ENCODE data around the gene GNAS-AS1. TPM values are rescaled to one million over a fixed set of nuclear protein-coding genes. Genes with fewer than 3 reads are reported as not detected.

The GNAS-AS1 gene
- total RNA-seq, 2 experiments from 2014 or later, result 0.65 to 1.0 TPM

DNA sequence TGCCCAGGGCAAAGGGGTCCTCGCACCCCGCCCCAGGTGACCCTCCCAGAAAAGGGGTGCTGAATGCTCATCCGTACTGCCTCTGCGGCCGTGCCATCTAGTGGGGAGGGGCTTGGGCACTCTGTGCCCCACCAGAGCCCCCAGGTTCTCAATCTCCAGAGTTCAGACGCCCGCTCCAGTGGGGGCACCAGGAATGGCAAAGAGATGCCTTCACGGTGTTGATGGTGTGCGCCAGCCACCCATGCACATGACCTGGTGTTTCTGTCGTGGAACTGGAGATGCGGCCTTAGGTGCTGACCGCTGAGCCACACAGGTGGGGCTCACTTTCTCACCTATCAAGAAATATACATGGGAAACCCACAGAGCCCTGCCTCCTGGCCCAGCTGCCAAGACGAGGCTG lies 30.8 kb downstream of the GNAS-AS1 start:
- CTCF ChIA-PET, result no interaction called here

DNA sequence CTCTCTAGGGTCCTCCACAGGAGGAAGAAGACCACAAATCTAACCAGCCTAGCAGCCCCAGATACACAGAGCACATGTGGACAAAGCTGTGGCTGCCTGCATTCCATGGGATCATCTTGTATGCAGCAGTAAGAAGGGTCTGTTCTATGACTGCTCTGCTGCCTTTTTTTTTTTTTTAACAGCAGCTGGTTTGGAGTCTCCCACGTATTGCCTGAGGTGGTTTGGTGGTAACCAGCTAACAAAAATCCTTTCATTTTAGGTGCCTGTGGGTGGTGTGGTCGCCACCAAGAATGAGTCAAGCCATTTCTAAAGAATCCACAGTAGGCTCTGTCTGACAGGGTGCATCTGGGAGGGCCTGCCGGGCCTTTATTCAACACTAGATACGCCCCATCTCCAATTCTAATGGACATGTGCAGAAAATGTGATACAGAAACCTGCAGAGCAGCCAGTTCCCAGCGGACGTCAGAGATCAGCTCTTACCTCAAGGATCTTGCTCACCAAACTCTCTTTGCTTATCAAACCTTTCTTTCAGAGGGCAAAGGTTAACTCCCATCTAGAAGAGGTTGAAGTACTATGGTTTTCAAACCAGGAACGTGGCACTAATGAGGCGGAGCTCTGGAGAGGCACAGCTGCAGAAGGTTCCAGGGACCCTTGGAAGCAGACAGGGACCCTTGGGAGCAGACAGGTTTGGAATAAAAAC lies 32.0 kb downstream of the GNAS-AS1 start:
- Mint-ChIP-seq H3K27ac (no peak overlapping the region), H3K36me3 (ENCODE audit: low read depth) (peaks cover 4% of the 10 kb centered on the region), H3K9me3 (peaks cover 3% of the 10 kb centered on the region), H3K4me3 (no peak overlapping the region), H3K27me3 (peaks cover 25% of the 10 kb centered on the region), H3K4me1 (peaks cover 14% of the 10 kb centered on the region)
- peak; percentile 67 for DNase-seq
- ChIA-PET POLR2A (no interaction called here), CTCF (interaction anchor here (0.6 to 1.5 kb wide), 3 partner anchors 33 to 498 kb away, joined by 3 to 9 read pairs (median 3); partner anchors contain the start of genes GNAS and STX16)

More for the DNA sequence above, 30.8 kb downstream of the GNAS-AS1 start:
- no peak for DNase-seq
- Mint-ChIP-seq H3K27me3 (peaks cover 19% of the 10 kb centered on the region), H3K27ac (no peak overlapping the region), H3K36me3 (ENCODE audit: low read depth) (peaks cover 4% of the 10 kb centered on the region), H3K4me1 (peaks cover 14% of the 10 kb centered on the region), H3K4me3 (no peak overlapping the region), H3K9me3 (peaks cover 3% of the 10 kb centered on the region)
- POLR2A ChIA-PET, result no interaction called here

- Mint-ChIP-seq H3K4me3 (no peak overlapping the region), H3K36me3 (ENCODE audit: low read depth) (peaks cover 4% of the 10 kb centered on the region), H3K9me3 (peaks cover 3% of the 10 kb centered on the region), H3K27me3 (peaks cover 30% of the 10 kb centered on the region), H3K4me1 (peaks cover 14% of the 10 kb centered on the region), H3K27ac (no peak overlapping the region)
- ChIA-PET POLR2A (no interaction called here), CTCF (interaction anchor here (0.9 to 1.5 kb wide), 2 partner anchors 34 to 167 kb away, joined by 3 to 9 read pairs; partner anchors contain the start of genes GNAS and STX16)
- DNase-seq, result no peak
Observed at GRCh38 chr20:58817748-58818147, 33.0 kb downstream of the GNAS-AS1 start.

DNA sequence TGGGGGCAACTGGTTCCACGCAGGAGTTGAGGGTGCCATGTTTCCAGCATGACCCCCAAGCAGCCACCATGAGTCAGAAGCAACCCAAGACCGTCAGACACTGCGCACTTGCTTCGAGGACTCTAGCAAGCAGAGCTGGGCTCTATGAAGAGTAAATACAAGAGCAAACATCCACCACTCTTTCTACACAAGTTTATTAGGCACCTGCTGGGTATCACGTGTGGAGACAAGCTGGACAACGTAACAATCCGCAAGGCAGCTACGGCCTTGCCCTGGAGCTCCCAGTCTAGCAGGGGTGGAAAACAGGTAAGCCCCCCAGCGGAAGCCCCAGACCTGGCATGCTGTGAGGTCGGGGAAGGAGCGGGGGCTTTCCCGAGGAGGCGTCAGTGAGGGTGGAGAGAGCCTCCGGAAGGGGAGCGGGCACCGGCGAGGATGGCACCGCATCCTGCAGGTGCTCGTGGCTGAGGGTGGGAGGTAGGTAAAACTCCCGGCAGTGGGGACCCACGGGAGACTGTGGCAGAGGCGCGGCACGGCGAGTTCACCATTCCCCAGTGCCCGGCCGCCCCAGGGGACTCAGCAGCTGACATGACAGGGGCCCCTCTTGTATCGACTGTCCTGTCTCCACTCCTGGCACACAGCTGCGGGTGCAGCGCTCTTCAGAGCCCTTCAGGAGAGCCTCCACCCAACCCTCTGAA lies 33.6 kb downstream of the GNAS-AS1 start:
- Mint-ChIP-seq H3K9me3 (peaks cover 3% of the 10 kb centered on the region), H3K4me3 (no peak overlapping the region), H3K4me1 (peaks cover 14% of the 10 kb centered on the region), H3K27ac (no peak overlapping the region), H3K36me3 (ENCODE audit: low read depth) (peaks cover 4% of the 10 kb centered on the region), H3K27me3 (peaks cover 30% of the 10 kb centered on the region)
- POLR2A ChIA-PET, result no interaction called here
- no peak for DNase-seq
- CTCF ChIA-PET, result no interaction called here

DNA sequence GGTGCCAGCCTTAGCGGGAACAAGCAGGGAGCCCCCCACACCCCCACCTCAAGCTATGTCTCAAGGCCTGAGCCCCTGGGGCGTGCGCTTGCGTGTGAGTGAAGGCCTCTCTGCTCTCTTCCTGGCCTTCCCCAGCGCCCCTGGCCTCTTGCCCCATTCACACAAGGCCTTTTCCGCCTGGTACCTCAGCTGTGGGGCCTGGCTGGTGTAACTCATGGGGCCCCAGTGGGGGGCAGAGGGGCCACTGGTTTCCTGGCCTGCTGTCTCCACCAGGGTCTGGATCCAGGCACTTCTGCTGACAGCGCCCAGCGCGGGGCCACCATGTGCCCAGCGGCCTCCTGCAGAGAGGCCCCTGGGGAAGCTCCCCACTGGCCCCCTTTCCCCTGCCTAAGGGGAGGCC lies 34.7 kb downstream of the GNAS-AS1 start:
- Mint-ChIP-seq H3K9me3 (peaks cover 3% of the 10 kb centered on the region), H3K27me3 (peaks cover 35% of the 10 kb centered on the region), H3K27ac (no peak overlapping the region), H3K4me1 (peaks cover 19% of the 10 kb centered on the region), H3K4me3 (no peak overlapping the region), H3K36me3 (ENCODE audit: low read depth) (peaks cover 4% of the 10 kb centered on the region)
- no peak for DNase-seq
- ChIA-PET POLR2A (no interaction called here), CTCF (no interaction called here)

DNA sequence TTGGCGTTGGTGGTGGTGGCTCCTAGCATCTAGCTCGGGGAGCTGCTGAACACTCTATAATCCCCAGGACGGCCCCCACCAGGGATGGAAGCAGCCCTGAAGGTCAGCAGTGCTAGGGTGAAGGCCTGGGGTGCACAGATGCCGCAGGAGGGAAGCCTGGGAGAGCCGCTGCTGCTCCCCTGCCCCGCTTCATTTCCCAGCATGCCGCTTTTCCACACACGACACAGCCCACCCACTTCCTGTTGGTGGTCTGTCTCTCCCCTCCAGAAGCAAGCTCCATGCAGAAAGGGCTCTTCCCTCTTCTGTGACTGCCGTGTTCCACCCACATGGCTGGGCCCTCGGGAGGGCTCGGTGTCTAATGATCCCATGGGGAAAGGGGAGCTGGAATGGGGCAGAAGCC lies 35.3 kb downstream of the GNAS-AS1 start:
- CTCF ChIA-PET, result no interaction called here
- Mint-ChIP-seq H3K9me3 (no peaks in the 10 kb centered on the region), H3K36me3 (ENCODE audit: low read depth) (peaks cover under 1% of the 10 kb centered on the region), H3K27me3 (peaks cover 33% of the 10 kb centered on the region), H3K4me3 (no peak overlapping the region), H3K27ac (no peak overlapping the region), H3K4me1 (peaks cover 24% of the 10 kb centered on the region)
- DNase-seq, result no peak
- POLR2A ChIA-PET, result no interaction called here

DNA sequence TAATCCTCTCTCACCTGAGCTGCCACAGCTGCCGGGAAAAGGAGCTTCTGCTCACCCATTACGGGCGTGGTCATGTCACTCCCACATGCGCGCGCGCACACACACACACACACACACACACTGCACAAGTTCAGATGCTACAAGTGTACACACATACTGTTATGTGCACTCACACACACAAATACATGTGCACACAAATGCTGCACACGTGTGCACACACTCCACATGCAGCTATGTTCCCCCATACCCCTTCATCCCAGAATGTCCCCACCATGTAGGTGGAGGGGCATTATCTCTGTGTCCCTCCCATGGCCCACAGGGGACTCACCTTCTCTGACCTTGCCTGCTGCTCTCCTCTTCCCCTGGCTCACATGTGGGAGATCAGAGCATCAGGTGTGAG lies 37.3 kb downstream of the GNAS-AS1 start:
- POLR2A ChIA-PET, result no interaction called here
- H3K36me3 Mint-ChIP-seq (ENCODE audit: low read depth), result no peaks in the 10 kb centered on the region

DNA sequence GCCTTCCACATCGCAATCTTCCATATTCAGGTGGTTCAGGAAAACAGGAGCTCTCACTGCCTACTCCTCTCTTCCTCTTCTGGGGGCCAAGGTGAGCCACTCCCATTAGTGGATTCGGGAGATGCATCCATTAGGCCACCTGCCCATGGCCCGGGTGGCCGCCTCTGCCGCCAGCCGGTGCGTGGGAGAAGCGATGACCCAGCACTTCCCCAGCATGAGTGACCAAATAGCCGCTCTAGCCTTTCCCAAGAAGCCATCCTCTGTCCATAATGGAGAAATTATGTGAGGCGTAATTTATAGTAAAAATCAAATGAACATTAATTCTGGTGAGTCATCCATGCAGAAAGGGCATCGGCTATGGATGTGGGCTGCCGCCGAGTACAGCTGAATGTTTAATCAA lies 39.4 kb downstream of the GNAS-AS1 start:
- H3K27ac Mint-ChIP-seq, result no peak overlapping the region
- no peaks in the 10 kb centered on the region for H3K36me3 Mint-ChIP-seq (ENCODE audit: low read depth)
- no peak for DNase-seq
- H3K4me3 Mint-ChIP-seq, result no peak overlapping the region
- CTCF ChIA-PET, result no interaction called here
- peaks cover 16% of the 10 kb centered on the region for H3K4me1 Mint-ChIP-seq
- peaks cover 49% of the 10 kb centered on the region for H3K27me3 Mint-ChIP-seq
- H3K9me3 Mint-ChIP-seq, result no peaks in the 10 kb centered on the region
- POLR2A ChIA-PET, result no interaction called here

More for the DNA sequence above, 37.3 kb downstream of the GNAS-AS1 start:
- H3K9me3 Mint-ChIP-seq, result no peaks in the 10 kb centered on the region
- no peak overlapping the region for H3K4me3 Mint-ChIP-seq
- peaks cover 45% of the 10 kb centered on the region for H3K27me3 Mint-ChIP-seq
- H3K27ac Mint-ChIP-seq, result no peak overlapping the region
- H3K4me1 Mint-ChIP-seq, result peaks cover 20% of the 10 kb centered on the region
- CTCF ChIA-PET, result interaction anchor here (0.9 kb wide), 1 partner anchor 46 kb away, joined by 3 read pairs; no protein-coding TSS in a partner anchor
- DNase-seq, result no peak

GRCh38 chr20:58810879-58811250 lies 39.8 kb downstream of the GNAS-AS1 start:
- H3K4me1 Mint-ChIP-seq, result peaks cover 16% of the 10 kb centered on the region
- H3K36me3 Mint-ChIP-seq (ENCODE audit: low read depth), result no peaks in the 10 kb centered on the region
- no peaks in the 10 kb centered on the region for H3K9me3 Mint-ChIP-seq
- ChIA-PET POLR2A (no interaction called here), CTCF (no interaction called here)
- no peak overlapping the region for H3K27ac Mint-ChIP-seq
- H3K4me3 Mint-ChIP-seq, result no peak overlapping the region
- DNase-seq, result no peak
- peaks cover 49% of the 10 kb centered on the region for H3K27me3 Mint-ChIP-seq

DNA sequence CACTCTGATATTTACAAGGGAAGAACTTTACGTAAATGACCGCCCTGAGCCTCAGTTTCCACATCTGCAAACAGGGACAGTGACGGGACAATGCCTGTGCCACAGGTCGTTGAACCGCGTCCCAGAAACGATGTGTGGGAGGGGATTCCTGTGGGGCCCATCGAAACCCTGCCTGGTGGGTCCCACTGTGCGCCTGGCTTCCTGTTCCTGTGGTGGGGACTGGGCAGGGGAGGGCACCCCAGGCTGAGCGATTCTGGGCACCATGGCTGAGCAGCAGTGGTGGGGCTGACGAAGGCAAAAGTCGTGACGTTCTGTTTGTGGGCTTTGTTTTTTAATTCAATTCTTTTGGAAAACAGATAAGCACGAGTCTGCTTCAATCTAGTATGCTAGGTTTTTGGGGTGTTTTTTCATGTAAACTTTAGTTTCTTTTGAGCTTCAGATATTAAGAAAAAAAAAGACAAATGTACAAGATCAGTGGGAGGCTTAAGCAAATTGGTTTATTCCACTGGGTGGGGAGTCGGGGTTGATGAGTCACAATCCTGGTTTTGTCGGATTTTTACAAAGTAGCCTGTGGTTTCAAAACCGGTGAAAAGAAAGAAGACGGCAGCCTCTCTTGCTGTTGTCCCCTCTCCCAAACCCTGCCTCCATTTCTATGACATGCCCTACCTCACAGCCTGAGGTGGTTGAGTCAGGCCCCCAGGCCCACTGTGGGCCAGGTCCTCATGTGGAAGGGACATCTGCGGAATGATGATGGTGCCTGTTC lies 40.4 kb downstream of the GNAS-AS1 start:
- Mint-ChIP-seq H3K36me3 (ENCODE audit: low read depth) (no peaks in the 10 kb centered on the region), H3K9me3 (no peaks in the 10 kb centered on the region), H3K4me1 (peaks cover 16% of the 10 kb centered on the region), H3K4me3 (no peak overlapping the region), H3K27me3 (peaks cover 46% of the 10 kb centered on the region), H3K27ac (no peak overlapping the region)
- CTCF ChIA-PET, result no interaction called here
- POLR2A ChIA-PET, result no interaction called here
- peak; percentile 23 for DNase-seq

DNA sequence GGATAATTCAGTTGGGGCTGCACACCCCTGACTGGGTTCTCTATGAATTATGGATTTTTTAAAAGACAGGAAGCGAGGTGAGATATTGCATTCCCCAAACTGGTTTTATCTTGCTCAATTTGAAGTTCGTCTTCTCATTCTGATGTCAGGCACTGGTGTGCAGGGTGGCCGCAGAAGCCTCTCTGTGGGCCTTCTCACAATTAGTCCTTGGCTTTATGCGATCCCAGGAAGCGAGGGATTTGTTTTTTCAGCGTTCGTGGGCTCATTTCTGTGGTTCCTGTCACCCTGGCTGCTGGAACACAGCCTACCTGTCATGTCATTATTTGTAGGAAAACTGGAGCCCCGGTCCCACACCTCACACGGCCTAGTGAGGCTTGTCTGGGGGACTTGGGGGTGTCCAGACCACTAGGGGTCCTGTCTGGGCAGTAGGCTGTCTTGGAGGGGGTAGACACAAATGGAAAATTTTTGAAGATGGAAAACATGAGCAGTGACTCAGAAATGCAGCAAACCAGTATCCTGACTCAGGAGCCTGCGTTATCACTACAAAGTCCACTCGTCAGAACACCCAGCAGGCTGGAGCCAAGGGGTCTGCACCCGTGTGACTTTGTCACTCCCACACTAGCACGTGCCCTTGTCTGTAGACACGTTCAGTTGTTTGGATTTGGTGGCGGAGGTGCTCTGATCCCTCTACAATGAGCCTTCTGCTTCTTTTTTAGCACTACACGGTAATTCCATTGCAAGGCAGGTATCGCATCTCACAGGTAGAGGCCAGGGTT lies 42.2 kb downstream of the GNAS-AS1 start:
- ChIA-PET CTCF (no interaction called here), POLR2A (no interaction called here)
- Mint-ChIP-seq H3K36me3 (ENCODE audit: low read depth) (no peaks in the 10 kb centered on the region), H3K27me3 (peaks cover 41% of the 10 kb centered on the region), H3K9me3 (no peaks in the 10 kb centered on the region), H3K4me3 (no peak overlapping the region), H3K4me1 (peaks cover 16% of the 10 kb centered on the region), H3K27ac (no peak overlapping the region)
- DNase-seq, result no peak

DNA sequence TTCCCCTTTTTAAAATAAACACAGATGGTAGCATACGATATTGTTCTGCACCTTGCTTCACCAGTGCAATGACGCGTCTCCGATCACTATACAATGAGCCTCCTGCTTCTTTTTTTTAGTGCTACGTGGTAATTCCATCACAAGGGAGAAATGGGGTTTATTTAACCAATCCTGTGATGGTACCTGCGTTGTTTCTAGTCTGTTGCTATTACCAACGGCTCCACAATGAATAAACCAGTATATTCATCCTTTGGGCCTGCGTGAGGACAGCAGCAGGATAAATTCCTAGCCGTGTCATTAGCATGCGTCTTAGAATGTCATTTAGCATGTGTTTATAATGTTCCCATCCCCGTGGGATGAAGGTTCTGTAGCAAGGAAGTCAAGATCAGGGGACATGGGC lies 42.9 kb downstream of the GNAS-AS1 start:
- Mint-ChIP-seq H3K4me1 (peaks cover 16% of the 10 kb centered on the region), H3K9me3 (no peaks in the 10 kb centered on the region), H3K4me3 (no peak overlapping the region), H3K27ac (no peak overlapping the region), H3K36me3 (ENCODE audit: low read depth) (no peaks in the 10 kb centered on the region), H3K27me3 (peaks cover 41% of the 10 kb centered on the region)
- ChIA-PET POLR2A (no interaction called here), CTCF (no interaction called here)
- no peak for DNase-seq

DNA sequence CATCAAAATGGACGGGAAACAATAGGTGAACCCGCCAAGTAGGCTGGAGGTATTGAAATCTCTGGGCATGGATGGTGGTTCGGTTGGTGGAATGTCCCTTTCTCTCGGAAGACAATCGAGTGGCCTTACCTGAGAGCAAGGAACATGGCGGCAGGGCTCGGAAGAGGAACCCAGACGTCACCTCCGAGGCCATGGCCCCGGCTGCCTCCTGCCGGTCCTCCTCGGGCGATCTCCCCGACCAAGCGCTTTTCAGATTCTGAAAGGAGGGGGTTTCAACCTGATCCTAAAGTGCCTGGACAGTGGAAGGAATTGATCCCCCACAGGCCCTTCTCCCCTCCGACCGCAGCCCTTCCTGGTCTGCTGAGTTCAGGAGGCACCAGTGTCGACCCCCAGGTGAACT lies 47.2 kb downstream of the GNAS-AS1 start:
- ChIA-PET CTCF (no interaction called here), POLR2A (no interaction called here)
- Mint-ChIP-seq H3K4me1 (no peaks in the 10 kb centered on the region), H3K27me3 (peaks cover 34% of the 10 kb centered on the region), H3K9me3 (no peaks in the 10 kb centered on the region), H3K36me3 (ENCODE audit: low read depth) (no peaks in the 10 kb centered on the region), H3K4me3 (no peak overlapping the region), H3K27ac (no peak overlapping the region)
- DNase-seq, result no peak
